ENCODE data around the gene MMP14. TPM values are rescaled to one million over a fixed set of nuclear protein-coding genes. Genes with fewer than 3 reads are reported as not detected.

MMP14 gene
- total and polyA plus RNA-seq, 3 experiments from 2014 or later = 1.4 to 1.7 TPM; not detected in 1

DNA sequence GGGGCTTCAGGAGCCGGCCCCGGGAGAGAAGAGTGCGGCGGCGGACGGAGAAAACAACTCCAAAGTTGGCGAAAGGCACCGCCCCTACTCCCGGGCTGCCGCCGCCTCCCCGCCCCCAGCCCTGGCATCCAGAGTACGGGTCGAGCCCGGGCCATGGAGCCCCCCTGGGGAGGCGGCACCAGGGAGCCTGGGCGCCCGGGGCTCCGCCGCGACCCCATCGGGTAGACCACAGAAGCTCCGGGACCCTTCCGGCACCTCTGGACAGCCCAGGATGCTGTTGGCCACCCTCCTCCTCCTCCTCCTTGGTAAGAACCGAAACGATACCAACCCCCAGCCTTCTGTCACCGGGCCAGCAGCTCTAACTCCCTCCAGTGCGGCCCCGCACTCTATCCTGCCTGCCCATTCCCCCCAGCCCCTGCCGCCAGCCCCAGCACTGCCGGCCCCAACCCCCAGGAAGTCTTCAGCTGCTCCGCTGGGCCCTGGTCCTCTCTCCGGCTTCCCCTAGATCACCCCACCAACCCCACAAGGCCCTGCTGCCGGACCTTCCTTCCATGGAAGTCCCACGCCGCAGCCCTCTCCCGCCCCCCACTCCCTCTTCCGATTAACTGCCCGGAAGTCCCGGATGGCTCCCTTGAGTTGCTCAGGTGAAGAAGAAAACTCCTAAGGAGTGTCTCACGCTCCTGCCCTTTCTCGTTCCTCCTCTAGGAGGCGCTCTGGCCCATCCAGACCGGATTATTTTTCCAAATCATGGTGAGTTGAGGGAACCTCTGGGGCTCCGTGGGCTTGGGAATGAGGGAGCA, 35.8 kb downstream of the MMP14 start:
- Histone ChIP-seq H3K9me3 (ENCODE audit: low read length) (no peaks in the 10 kb centered on the region), H3K4me3 (ENCODE audit: low read length) (peak overlapping the region; percentile 84), H3K27ac (ENCODE audit: low read depth, low read length) (peak overlapping the region; percentile 89), H3K36me3 (ENCODE audit: insufficient read depth, low read length) (peaks cover 36% of the 10 kb centered on the region), H3K4me1 (ENCODE audit: insufficient read depth, low read length) (peaks cover 24% of the 10 kb centered on the region), H3K27me3 (ENCODE audit: insufficient read depth, low read length, poor library complexity, severe bottlenecking) (no peaks in the 10 kb centered on the region)
- Mint-ChIP-seq H3K36me3 (peaks cover 0 to 50% (median 11%) of the 10 kb centered on the region in 3 donors), H3K4me3 (peak overlapping the region; percentile 93 to 98 (median 94)), H3K9me3 (no peaks in the 10 kb centered on the region), H3K27me3 (no peaks in the 10 kb centered on the region), H3K27ac (peak overlapping the region; percentile 64 to 99 (median 98)), H3K4me1 (peaks cover 30 to 39% (median 33%) of the 10 kb centered on the region in 3 donors)
- ChIA-PET POLR2A (interaction anchor here (0.6 to 2.7 kb wide), 8 partner anchors 10 to 315 kb away, joined by 3 to 17 read pairs (median 3); partner anchors contain the start of genes OXA1L, RBM23 and REM2), CTCF (interaction anchor here (0.8 to 6.9 kb wide), 22 partner anchors 11 to 314 kb away, joined by 3 to 110 read pairs (median 4); partner anchors contain the start of genes HAUS4 and REM2)
- DNase-seq = peak; percentile 60 to 78 (median 67)

DNA sequence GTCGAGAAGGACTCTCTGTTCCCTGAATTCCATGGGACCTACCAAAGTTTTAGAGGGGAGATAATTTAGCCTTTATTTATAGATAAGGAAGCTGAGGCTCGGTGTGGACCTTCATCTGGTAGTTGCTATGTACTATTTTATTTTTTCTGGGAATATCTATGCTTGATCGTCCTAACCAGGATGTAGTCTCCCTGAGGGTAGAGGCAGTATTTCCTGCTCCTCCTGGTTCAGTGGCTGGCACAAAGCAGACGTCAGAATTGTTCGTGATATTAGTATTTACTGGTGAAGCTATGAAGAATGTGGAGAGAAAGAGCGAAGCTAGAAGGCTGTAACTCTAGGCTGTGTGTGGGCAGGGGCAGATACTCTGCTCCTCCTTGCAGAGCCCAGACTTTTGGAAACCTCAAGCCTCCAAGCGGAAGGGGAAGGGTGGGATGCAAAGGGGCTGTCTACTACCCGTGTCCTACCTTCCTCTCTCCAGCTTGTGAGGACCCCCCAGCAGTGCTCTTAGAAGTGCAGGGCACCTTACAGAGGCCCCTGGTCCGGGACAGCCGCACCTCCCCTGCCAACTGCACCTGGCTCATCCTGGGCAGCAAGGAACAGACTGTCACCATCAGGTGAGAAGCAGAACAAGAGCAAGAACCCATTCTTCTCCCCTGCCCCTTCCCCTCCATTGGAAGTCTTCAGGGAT, 36.6 kb downstream of the MMP14 start:
- Histone ChIP-seq H3K4me3 (ENCODE audit: low read length) (peak overlapping the region; percentile 84), H3K27ac (ENCODE audit: low read depth, low read length) (peak overlapping the region; percentile 89), H3K27me3 (ENCODE audit: insufficient read depth, low read length, poor library complexity, severe bottlenecking) (no peaks in the 10 kb centered on the region), H3K36me3 (ENCODE audit: insufficient read depth, low read length) (peaks cover 43% of the 10 kb centered on the region), H3K9me3 (ENCODE audit: low read length) (no peaks in the 10 kb centered on the region), H3K4me1 (ENCODE audit: insufficient read depth, low read length) (peaks cover 24% of the 10 kb centered on the region)
- ChIA-PET CTCF (interaction anchor here (0.8 to 6.9 kb wide), 19 partner anchors 11 to 308 kb away, joined by 3 to 110 read pairs (median 6); partner anchors contain the start of genes HAUS4 and REM2), POLR2A (interaction anchor here (0.6 to 2.7 kb wide), 7 partner anchors 9 to 107 kb away, joined by 3 to 17 read pairs (median 3); partner anchors contain the start of genes OXA1L, RBM23 and REM2)
- Mint-ChIP-seq H3K4me3 (peak overlapping the region; percentile 83 to 97 (median 93)), H3K4me1 (peaks cover 32 to 40% (median 33%) of the 10 kb centered on the region in 3 donors), H3K36me3 (peaks cover under 1 to 57% (median 14%) of the 10 kb centered on the region in 3 donors), H3K9me3 (no peaks in the 10 kb centered on the region), H3K27me3 (no peaks in the 10 kb centered on the region), H3K27ac (peak overlapping the region; percentile 64 to 98 (median 88))
- DNase-seq = no peak

DNA sequence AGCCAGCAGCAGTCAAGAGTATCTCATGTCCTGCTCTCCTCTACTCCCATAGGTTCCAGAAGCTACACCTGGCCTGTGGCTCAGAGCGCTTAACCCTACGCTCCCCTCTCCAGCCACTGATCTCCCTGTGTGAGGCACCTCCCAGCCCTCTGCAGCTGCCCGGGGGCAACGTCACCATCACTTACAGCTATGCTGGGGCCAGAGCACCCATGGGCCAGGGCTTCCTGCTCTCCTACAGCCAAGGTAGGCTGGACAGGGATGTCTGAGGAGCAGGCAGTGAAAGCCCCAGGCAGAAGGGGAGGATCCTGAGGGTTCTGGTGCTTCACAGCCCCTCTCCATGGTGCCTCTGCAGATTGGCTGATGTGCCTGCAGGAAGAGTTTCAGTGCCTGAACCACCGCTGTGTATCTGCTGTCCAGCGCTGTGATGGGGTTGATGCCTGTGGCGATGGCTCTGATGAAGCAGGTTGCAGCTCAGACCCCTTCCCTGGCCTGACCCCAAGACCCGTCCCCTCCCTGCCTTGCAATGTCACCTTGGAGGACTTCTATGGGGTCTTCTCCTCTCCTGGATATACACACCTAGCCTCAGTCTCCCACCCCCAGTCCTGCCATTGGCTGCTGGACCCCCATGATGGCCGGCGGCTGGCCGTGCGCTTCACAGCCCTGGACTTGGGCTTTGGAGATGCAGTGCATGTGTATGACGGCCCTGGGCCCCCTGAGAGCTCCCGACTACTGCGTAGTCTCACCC, 38.8 kb downstream of the MMP14 start:
- Mint-ChIP-seq H3K27me3 (no peaks in the 10 kb centered on the region), H3K4me1 (peaks cover 32 to 47% (median 33%) of the 10 kb centered on the region in 3 donors), H3K36me3 (peaks cover 4 to 76% (median 20%) of the 10 kb centered on the region in 3 donors), H3K9me3 (no peaks in the 10 kb centered on the region), H3K27ac (peak overlapping the region in 1 of 8 donors; percentile 81), H3K4me3 (peak overlapping the region in 1 of 7 donors; percentile 25)
- Histone ChIP-seq H3K27ac (ENCODE audit: low read depth, low read length) (no peak overlapping the region), H3K4me3 (ENCODE audit: low read length) (no peak overlapping the region), H3K27me3 (ENCODE audit: insufficient read depth, low read length, poor library complexity, severe bottlenecking) (no peaks in the 10 kb centered on the region), H3K4me1 (ENCODE audit: insufficient read depth, low read length) (peaks cover 16% of the 10 kb centered on the region), H3K9me3 (ENCODE audit: low read length) (no peaks in the 10 kb centered on the region), H3K36me3 (ENCODE audit: insufficient read depth, low read length) (peaks cover 49% of the 10 kb centered on the region)
- DNase-seq = no peak
- POLR2A ChIA-PET = no interaction called here
- CTCF ChIA-PET = interaction anchor here (1.1 to 6.9 kb wide), 2 partner anchors 27 to 55 kb away, joined by 3 to 43 read pairs; no protein-coding TSS in a partner anchor

DNA sequence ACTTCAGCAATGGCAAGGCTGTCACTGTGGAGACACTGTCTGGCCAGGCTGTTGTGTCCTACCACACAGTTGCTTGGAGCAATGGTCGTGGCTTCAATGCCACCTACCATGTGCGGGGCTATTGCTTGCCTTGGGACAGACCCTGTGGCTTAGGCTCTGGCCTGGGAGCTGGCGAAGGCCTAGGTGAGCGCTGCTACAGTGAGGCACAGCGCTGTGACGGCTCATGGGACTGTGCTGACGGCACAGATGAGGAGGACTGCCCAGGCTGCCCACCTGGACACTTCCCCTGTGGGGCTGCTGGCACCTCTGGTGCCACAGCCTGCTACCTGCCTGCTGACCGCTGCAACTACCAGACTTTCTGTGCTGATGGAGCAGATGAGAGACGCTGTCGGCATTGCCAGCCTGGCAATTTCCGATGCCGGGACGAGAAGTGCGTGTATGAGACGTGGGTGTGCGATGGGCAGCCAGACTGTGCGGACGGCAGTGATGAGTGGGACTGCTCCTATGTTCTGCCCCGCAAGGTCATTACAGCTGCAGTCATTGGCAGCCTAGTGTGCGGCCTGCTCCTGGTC, 39.4 kb downstream of the MMP14 start:
- Mint-ChIP-seq H3K27ac (peak overlapping the region in 2 of 8 donors; percentile 28 to 81), H3K27me3 (no peaks in the 10 kb centered on the region), H3K4me3 (peak overlapping the region in 1 of 7 donors; percentile 10), H3K4me1 (peaks cover 26 to 40% (median 27%) of the 10 kb centered on the region in 3 donors), H3K9me3 (no peaks in the 10 kb centered on the region), H3K36me3 (peaks cover 4 to 76% (median 20%) of the 10 kb centered on the region in 3 donors)
- no peak for DNase-seq
- H3K27me3 ChIP-seq (ENCODE audit: insufficient read depth, low read length, poor library complexity, severe bottlenecking) = no peaks in the 10 kb centered on the region
- POLR2A ChIA-PET = interaction anchor here (0.6 kb wide), 1 partner anchor 1227 kb away, joined by 3 read pairs; no protein-coding TSS in a partner anchor
- CTCF ChIA-PET = interaction anchor here (6.9 kb wide), 1 partner anchor 26 kb away, joined by 43 read pairs; no protein-coding TSS in a partner anchor
- no peak overlapping the region for H3K4me3 ChIP-seq (ENCODE audit: low read length)
- no peak overlapping the region for H3K27ac ChIP-seq (ENCODE audit: low read depth, low read length)
- H3K9me3 ChIP-seq (ENCODE audit: low read length) = no peaks in the 10 kb centered on the region
- peaks cover 49% of the 10 kb centered on the region for H3K36me3 ChIP-seq (ENCODE audit: insufficient read depth, low read length)
- H3K4me1 ChIP-seq (ENCODE audit: insufficient read depth, low read length) = peaks cover 10% of the 10 kb centered on the region

DNA sequence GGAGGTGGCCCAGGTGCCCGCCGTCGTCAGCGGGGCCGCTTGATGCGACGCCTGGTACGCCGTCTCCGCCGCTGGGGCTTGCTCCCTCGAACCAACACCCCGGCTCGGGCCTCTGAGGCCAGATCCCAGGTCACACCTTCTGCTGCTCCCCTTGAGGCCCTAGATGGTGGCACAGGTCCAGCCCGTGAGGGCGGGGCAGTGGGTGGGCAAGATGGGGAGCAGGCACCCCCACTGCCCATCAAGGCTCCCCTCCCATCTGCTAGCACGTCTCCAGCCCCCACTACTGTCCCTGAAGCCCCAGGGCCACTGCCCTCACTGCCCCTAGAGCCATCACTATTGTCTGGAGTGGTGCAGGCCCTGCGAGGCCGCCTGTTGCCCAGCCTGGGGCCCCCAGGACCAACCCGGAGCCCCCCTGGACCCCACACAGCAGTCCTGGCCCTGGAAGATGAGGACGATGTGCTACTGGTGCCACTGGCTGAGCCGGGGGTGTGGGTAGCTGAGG, 40.7 kb downstream of the MMP14 start:
- H3K4me3 Mint-ChIP-seq = no peak overlapping the region
- CTCF ChIA-PET = interaction anchor here (1.4 kb wide), 1 partner anchor 9 kb away, joined by 6 read pairs; no protein-coding TSS in a partner anchor

DNA sequence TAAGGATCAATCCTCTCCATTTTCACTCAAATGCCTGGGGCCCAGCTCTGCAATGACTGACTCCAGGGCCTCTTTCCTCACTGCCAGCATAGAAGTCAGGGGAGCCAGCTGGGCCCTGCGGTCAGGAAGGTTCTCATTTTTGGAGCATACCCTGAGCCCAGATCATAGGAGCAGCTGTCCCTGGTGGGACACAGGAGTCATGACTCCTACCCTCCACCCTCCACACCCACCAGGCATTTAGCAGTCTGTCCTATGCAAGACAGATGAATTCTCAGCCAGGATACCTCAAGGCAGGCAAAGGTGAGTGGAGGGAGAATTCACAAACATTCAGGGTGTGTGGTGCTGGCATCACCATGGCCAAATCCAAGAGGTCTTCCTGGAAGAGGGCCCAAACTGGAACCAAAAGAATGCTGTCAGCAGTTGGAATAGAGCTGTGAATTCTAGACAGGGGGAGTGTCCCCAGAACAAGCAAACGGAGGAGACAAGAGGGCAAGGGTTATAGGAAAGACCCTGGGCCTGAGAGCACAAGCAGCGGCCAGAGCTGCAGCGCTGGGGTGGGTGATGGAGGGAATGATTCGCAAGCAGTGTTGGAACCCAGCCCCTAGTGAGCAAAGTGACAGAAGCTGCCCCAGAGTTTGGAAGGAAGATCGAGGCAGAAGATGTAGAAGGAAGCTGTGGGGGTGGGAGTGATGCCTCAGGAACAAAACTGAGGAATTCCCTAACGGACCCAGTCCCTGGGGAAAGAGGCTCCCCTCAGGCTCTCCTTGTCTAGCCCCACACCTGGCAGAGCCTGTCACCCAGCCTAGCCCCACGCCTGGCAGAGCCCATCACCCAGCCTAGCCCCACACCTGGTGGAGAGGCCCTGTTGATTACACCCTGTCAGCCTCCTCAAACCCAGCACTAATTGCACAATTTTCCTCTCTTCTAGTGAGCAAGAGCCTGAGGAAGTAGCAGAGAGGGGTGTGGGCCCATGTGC, 42.2 kb downstream of the MMP14 start:
- H3K27me3 Mint-ChIP-seq = no peaks in the 10 kb centered on the region

More for the DNA sequence above, 40.7 kb downstream of the MMP14 start:
- Mint-ChIP-seq H3K27me3 (no peaks in the 10 kb centered on the region), H3K36me3 (peaks cover 4 to 73% (median 20%) of the 10 kb centered on the region in 3 donors), H3K4me1 (peaks cover 20 to 39% (median 27%) of the 10 kb centered on the region in 3 donors), H3K9me3 (no peaks in the 10 kb centered on the region), H3K27ac (no peak overlapping the region)
- H3K4me3 ChIP-seq (ENCODE audit: low read length) = no peak overlapping the region
- H3K36me3 ChIP-seq (ENCODE audit: insufficient read depth, low read length) = peaks cover 49% of the 10 kb centered on the region
- peaks cover 10% of the 10 kb centered on the region for H3K4me1 ChIP-seq (ENCODE audit: insufficient read depth, low read length)
- no peak for DNase-seq
- no peak overlapping the region for H3K27ac ChIP-seq (ENCODE audit: low read depth, low read length)
- H3K9me3 ChIP-seq (ENCODE audit: low read length) = no peaks in the 10 kb centered on the region
- no peaks in the 10 kb centered on the region for H3K27me3 ChIP-seq (ENCODE audit: insufficient read depth, low read length, poor library complexity, severe bottlenecking)
- POLR2A ChIA-PET = no interaction called here

More for the DNA sequence above, 42.2 kb downstream of the MMP14 start:
- H3K27me3 ChIP-seq (ENCODE audit: insufficient read depth, low read length, poor library complexity, severe bottlenecking) = no peaks in the 10 kb centered on the region
- H3K9me3 ChIP-seq (ENCODE audit: low read length) = no peaks in the 10 kb centered on the region
- no peak overlapping the region for H3K4me3 ChIP-seq (ENCODE audit: low read length)
- no peak for DNase-seq
- peaks cover 5% of the 10 kb centered on the region for H3K4me1 ChIP-seq (ENCODE audit: insufficient read depth, low read length)
- H3K27ac ChIP-seq (ENCODE audit: low read depth, low read length) = no peak overlapping the region
- peaks cover 46% of the 10 kb centered on the region for H3K36me3 ChIP-seq (ENCODE audit: insufficient read depth, low read length)
- ChIA-PET POLR2A (no interaction called here), CTCF (interaction anchor here (1.4 kb wide), 1 partner anchor 7 kb away, joined by 6 read pairs; no protein-coding TSS in a partner anchor)
- H3K4me3 Mint-ChIP-seq = peak overlapping the region in 2 of 7 donors; percentile 43 to 59
- no peaks in the 10 kb centered on the region for H3K9me3 Mint-ChIP-seq
- H3K4me1 Mint-ChIP-seq = peaks cover 10 to 36% (median 18%) of the 10 kb centered on the region in 3 donors
- H3K27ac Mint-ChIP-seq = peak overlapping the region in 5 of 8 donors; percentile 29 to 79 (median 64)
- peaks cover 4 to 61% (median 18%) of the 10 kb centered on the region in 3 donors for H3K36me3 Mint-ChIP-seq
